HG03045 (cell line): ENCODE measurements around the gene HOXA7.

ENCODE experiments used
- ATAC-seq: cut with Tn5 transposase; IDR thresholded peaks from one replicate; pipeline ENCODE4 v1.9.1; 2021; ENCODE audit warnings: mild to moderate bottlenecking, moderate library complexity; ENCODE audit not compliant: unreplicated experiment

Gene HOXA7

GRCh38 chr7:27171637-27172314 lies 15.3 kb upstream of the HOXA7 start:
- ATAC-seq = no peak

DNA sequence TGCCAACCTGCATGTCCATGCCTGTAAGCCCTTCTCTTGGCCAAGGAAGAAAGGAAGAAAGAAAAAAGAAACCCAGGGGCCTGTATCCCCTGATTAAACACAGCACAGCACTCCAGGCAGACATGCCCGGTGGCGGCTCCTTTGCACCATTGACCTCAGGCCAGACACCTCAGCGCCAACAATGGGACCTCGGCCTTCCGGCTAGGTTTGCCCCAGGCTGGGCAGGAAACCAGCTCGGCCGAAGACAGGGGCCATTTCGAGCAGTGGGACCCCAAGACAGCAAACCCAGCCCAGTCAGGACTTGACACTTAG lies 14.8 kb upstream of the HOXA7 start:
- ATAC-seq = no peak

- no peak for ATAC-seq
Measured at GRCh38 chr7:27170426-27171324, 14.2 kb upstream of the HOXA7 start.

DNA sequence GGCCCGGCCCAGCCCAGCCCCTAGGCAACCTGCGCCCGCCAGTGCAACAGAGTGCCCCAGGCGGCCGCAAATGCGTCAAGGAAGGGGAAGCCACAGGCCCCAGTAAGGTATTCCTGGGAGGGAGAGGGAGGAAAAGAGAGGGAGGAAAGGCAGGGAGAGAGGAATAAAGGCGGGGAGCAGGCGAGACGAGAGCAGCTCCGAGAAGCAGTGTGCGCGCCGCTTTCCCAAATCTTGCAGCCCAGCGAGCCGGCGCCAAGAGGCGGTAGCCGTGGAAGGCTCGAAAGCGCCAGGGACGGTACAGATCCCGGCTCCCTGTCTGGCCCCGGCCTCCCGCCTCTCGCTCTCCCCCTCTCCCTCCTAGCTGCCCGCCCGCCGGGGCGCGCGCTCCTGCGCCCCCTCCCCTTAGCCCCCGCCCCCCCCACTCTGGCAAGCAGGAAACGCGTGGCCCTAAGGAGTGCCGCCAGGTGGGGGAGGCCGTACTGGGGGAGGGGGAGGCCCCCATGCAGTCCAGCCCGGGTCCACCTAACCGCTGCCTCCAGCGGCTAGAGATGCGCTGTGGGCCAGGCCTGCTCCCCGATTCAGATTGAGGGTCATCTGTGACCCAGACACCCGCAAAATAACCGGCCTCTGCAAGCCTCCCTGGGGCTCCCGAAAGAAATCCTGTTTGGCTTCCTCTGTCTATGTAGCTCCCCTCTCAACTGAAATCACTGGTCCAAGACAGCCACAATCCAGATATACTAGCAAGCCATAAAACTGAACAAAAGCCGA lies 13.4 kb upstream of the HOXA7 start:
- no peak for ATAC-seq

DNA sequence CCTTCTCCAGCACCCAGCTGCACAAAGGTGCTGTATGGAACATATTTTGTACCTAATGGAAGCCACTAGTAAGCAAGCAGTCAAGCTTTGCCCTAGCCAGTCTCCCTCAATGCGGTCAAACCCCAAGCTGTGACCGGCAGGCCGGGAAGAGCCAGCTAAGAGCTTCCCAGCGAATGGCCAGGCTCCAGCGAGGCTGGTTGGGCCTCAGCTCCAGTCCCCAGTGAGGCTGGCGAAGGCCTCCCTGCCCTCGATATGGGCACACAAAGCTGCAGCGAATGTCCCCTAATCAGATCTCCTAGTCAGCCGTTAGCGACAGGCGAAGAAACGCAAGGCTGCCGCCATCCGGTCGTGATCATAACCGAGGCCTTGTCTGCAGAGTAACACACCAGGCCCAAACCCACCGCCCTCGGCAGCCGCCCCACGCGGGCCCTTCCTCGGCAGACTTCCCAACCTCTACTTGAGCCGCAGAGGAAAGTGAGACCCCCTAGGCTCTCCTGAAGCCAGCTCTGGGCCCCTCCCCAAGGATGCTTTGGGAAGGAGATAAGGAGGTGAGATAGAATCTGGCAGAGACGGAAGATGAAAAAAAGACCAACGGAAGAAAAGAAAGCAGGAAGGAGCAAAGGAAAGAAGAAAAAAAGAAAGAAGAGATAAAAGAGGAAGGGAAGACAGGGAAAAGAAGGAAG lies 11.9 kb upstream of the HOXA7 start:
- no peak for ATAC-seq

DNA sequence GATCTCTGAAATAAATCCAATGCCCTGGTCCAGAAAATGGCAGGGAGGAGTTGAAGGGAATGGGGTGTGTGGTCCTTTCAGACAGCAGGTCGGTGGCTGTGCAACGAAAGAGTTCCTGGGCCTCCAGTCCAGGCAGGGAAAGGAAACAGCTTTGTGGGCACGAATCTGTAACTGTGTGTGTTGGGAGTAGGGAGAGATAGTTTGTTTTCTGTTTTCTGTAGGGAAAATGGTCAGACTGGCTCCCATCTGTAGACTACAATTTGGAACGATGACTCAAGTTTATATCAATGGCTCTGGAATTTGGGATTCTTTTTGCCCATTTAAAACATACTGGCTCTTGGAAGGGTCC lies 11.4 kb upstream of the HOXA7 start:
- no peak for ATAC-seq

DNA sequence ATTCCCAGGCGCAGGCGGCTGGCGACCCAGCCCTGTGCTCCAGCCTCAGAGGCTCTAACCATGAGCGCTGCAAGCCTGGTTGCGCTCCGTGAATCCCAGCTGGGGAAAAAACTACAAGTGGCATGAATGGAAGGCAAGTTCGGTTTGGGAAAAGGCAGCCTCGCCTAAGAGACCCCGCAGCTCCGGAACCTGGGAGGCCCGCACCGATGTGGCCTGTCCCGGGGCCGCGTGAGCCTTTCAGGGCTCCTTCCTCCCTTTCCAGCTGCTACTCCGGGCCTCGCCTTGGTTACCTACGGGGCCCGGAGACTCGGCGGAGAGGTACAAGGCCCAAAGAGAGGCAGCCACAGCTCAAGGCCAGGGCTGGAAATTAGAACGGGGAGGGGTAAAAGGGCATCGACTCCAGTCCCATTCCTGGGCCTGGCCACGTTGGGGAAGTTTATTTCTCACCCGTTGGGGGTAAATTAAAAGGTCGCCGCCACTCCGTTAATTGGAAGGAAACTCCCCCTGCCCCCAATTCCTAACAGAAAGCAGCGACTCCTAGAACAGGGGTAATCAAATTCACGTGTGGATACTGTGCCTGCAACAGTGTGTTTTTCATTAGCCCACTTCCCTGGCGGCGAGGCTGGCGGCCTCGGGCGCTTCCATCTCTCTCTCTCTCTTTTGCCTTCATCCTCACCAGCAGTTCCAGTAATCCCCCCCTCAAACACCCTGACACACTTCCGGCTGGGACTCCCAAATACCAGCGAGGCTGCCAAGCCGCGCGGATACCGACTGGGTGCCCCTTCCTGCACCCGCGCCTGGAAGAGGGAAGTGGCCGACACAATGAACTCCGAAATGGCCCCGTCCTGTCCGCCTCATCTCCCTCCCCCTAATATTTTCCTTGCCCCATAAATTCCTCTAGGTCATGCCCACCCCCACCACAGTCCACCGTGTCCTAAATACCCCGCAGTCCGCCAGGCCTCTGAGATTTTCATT lies 10.3 kb upstream of the HOXA7 start:
- ATAC-seq = no peak

- no peak for ATAC-seq
Measured at GRCh38 chr7:27165996-27166530, 9.6 kb upstream of the HOXA7 start.

- no peak for ATAC-seq
Measured at GRCh38 chr7:27165089-27165995, 8.9 kb upstream of the HOXA7 start, which contains the start of gene HOXA9. Gene HOXA9 (minus strand): TSS chr7:27165537. CDS start chr7:27165457, 80 bp downstream.

GRCh38 chr7:27164367-27165088 lies 8.1 kb upstream of the HOXA7 start:
- no peak for ATAC-seq

GRCh38 chr7:27164045-27164366 lies 7.5 kb upstream of the HOXA7 start:
- ATAC-seq = no peak

DNA sequence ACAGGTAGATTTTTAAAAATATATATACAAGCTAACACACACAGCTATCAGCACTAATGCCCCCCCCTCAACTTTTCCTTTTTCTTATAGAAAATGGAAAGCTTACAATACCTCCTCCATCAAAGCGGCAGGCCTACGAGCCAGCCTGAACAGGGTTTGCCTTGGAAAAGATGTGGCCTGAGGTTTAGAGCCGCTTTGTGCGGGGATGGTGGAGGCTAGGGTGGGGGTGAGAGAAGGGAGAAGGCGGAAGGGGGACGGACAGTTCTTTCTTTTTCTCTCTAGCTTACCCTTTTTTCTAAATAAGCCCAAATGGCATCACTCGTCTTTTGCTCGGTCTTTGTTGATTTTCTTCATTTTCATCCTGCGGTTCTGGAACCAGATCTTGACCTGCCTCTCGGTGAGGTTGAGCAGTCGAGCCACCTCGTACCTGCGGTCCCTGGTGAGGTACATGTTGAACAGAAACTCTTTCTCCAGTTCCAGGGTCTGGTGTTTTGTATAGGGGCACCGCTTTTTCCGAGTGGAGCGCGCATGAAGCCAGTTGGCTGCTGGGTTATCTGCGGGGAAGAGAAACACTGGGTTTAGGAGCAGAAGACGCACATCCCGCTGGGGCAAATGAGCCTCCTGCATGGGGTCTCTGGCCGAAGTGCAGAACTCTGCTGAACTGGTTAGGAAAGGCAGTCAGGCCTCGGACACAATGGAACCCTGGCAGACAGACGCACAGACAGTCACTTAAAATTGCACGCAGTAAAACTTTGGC lies 7.0 kb upstream of the HOXA7 start:
- no peak for ATAC-seq

DNA sequence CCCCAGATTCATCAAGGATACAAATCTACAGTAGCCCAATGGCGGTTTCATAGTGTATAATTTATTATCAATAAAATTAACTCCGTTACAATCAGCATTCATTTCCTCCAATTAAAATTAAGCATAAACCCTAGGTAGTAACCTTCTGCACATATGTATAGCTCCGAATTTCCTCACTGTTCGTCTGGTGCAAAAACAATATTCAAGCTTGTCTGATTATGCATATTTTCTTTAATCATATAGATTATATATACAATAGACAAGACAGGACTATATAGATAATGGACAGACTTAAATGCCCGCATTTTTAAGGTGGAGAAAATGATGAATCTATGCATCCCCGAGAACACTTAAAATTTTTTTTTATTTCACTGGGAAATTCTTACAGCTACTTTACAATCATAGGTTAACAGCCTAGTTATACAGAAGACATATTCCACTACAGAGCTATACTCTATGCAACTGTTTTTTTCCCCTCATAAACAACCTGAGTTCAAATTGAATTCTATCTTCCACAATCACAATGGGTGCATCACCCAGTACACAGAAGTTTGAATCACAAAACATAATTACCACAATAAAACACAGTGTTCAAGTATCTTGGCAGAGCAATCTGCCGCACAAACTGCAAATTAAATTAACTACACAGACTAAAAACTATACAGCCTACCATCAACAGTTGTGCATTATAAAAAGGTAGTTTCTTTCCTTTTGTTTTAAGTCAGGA lies 6.2 kb upstream of the HOXA7 start:
- no peak for ATAC-seq

- ATAC-seq = no peak
Measured at GRCh38 chr7:27161721-27162560, 5.5 kb upstream of the HOXA7 start.

- no peak for ATAC-seq
Measured at GRCh38 chr7:27161214-27161720, 4.8 kb upstream of the HOXA7 start.
